PC-3 (cell line): ENCODE measurements around the gene MME.

Source experiments
- CTCF ChIP-seq: fragments of 300-600 bp; sonication (generic); conservative IDR thresholded peaks from 2 replicates; pipeline ENCODE4 v1.5.1; 2017; ENCODE audit warnings: antibody characterized with exemption, low read depth, mild to moderate bottlenecking, low read length
- EZH2 ChIP-seq: fragments of 300-600 bp; sonication (generic); IDR thresholded peaks from one replicate; pipeline ENCODE4 v1.6.1; 2017; ENCODE audit warnings: antibody characterized with exemption, mild to moderate bottlenecking, low read length; ENCODE audit not compliant: unreplicated experiment

GRCh38 chr3:155093261-155093660 is 13.1 kb downstream of the MME start:
- TF ChIP-seq CTCF (no peak), EZH2 (no peak)
